Thoracic aorta (tissue), 2 donors: Measurements from ENCODE around the gene TRPM3. TPM values are rescaled to one million over a fixed set of nuclear protein-coding genes. Genes with fewer than 3 reads are reported as not detected.

ENCODE experiments used
- ATAC-seq: fragments of 150-250 bp; one replicate; pipeline ENCODE4 v1.8.0; 2017; ENCODE audit warnings: low read depth; ENCODE audit not compliant: insufficient number of reproducible peaks, low FRiP score
- DNase-seq: peaks from one replicate; pipeline ENCODE4 v3.0.0-alpha.2; 2020; ENCODE audit warnings: low spot score
- H3K27ac ChIP-seq, 2 donors: fragments of 200-600 bp; sonication (generic); 1 replicate in 1 of 2; 2 replicates in 1 of 2; pipeline ENCODE4 v1.5.1; 2016; ENCODE audit warnings: mild to moderate bottlenecking in 2 of 2, moderate library complexity in 2 of 2
- H3K27me3 ChIP-seq: fragments of 200-600 bp; sonication (generic); replicated peaks from 2 replicates; pipeline ENCODE4 v1.6.0; 2016; ENCODE audit warnings: mild to moderate bottlenecking; ENCODE audit not compliant: insufficient read depth
- H3K36me3 ChIP-seq: fragments of 200-600 bp; sonication (generic); one replicate; pipeline ENCODE4 v1.5.1; 2016
- H3K4me1 ChIP-seq, 2 donors: fragments of 200-600 bp; sonication (generic); 1 replicate in 1 of 2; 2 replicates in 1 of 2; pipeline versions ENCODE4 v1.5.1 to v1.6.0; 2016; ENCODE audit warnings: low read depth in 2 of 2, mild to moderate bottlenecking in 1 of 2; ENCODE audit not compliant: control insufficient read depth in 1 of 2
- H3K4me3 ChIP-seq: fragments of 200-600 bp; sonication (generic); 2 replicates; pipeline ENCODE4 v1.5.1; 2016; ENCODE audit warnings: mild to moderate bottlenecking
- H3K9me3 ChIP-seq: fragments of 200-600 bp; sonication (generic); 2 replicates; pipeline ENCODE4 v1.5.1; 2016
- CTCF ChIP-seq: fragments of 200-600 bp; sonication (generic); IDR thresholded peaks from one replicate; pipeline ENCODE4 v1.5.1; 2019; ENCODE audit warnings: antibody characterized with exemption
- total RNA-seq, 2 donors: library from RNA; depleted of rRNA; stranded (reverse); fragments of >200 nt; gene quantifications; one replicate each; pipeline versions ENCODE4 v1.1.0 to v1.2.3, GENCODE V29; 2016

The TRPM3 gene
- total RNA-seq, 2 donors from 2014 or later, result 2.1 to 5.0 TPM

- Histone ChIP-seq H3K4me3 (no peak overlapping the region), H3K27ac (no peak overlapping the region), H3K36me3 (no peaks in the 10 kb centered on the region), H3K27me3 (no peaks in the 10 kb centered on the region), H3K9me3 (no peaks in the 10 kb centered on the region), H3K4me1 (peaks cover 6 to 33% of the 10 kb centered on the region in 2 donors)
- no peak for TF ChIP-seq CTCF
- DNase-seq (no peak), ATAC-seq (peak; percentile 60)
Measured at GRCh38 chr9:70609542-70610286, 511.7 kb downstream of the TRPM3 start.

- DNase-seq, result no peak
- Histone ChIP-seq H3K36me3 (no peaks in the 10 kb centered on the region), H3K4me1 (peaks cover 6 to 26% of the 10 kb centered on the region in 2 donors), H3K27ac (no peak overlapping the region), H3K9me3 (no peaks in the 10 kb centered on the region), H3K27me3 (no peaks in the 10 kb centered on the region), H3K4me3 (no peak overlapping the region)
- no peak for TF ChIP-seq CTCF
- ATAC-seq, result no peak
Measured at GRCh38 chr9:70609011-70609410, 512.4 kb downstream of the TRPM3 start.

DNA sequence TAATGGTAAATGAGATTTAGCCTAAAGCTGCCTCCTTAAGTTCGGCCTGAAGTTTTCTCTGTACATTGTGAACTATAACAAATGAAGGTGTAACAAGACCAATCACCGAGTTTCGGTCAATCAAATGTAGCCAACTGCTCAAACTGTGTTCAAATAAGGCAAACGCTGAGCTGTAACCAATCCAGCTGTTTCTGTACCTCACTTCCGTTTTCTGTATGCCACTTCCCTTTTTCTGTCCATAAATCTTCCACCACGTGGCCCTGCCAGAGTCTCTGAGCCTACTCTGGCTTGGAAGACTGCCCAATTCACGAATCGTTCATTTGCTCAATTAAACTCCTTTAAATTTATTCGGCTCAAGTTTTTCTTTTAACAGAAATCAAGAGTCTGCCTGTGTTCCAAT, 513.5 kb downstream of the TRPM3 start:
- TF ChIP-seq CTCF, result no peak
- Histone ChIP-seq H3K27me3 (no peaks in the 10 kb centered on the region), H3K27ac (no peak overlapping the region), H3K9me3 (no peaks in the 10 kb centered on the region), H3K36me3 (no peaks in the 10 kb centered on the region), H3K4me1 (peaks cover under 1 to 15% of the 10 kb centered on the region in 2 donors), H3K4me3 (no peak overlapping the region)
- DNase-seq (no peak), ATAC-seq (no peak)

- Histone ChIP-seq H3K27ac (no peak overlapping the region), H3K4me1 (peaks cover under 1 to 15% of the 10 kb centered on the region in 2 donors), H3K9me3 (no peaks in the 10 kb centered on the region), H3K27me3 (no peaks in the 10 kb centered on the region), H3K36me3 (no peaks in the 10 kb centered on the region), H3K4me3 (no peak overlapping the region)
- ATAC-seq (no peak), DNase-seq (no peak)
- TF ChIP-seq CTCF, result no peak
Measured at GRCh38 chr9:70607329-70607728, 514.1 kb downstream of the TRPM3 start.

- no peak for TF ChIP-seq CTCF
- ATAC-seq (no peak), DNase-seq (no peak)
- no peak overlapping the region for H3K4me3 ChIP-seq
- H3K36me3 ChIP-seq, result no peaks in the 10 kb centered on the region
- peak overlapping the region; percentile 90 to 97 for H3K27ac ChIP-seq
- H3K9me3 ChIP-seq, result no peaks in the 10 kb centered on the region
- H3K4me1 ChIP-seq, result peaks cover 14 to 30% of the 10 kb centered on the region in 2 donors
- no peaks in the 10 kb centered on the region for H3K27me3 ChIP-seq
Measured at GRCh38 chr9:70603020-70603411, 518.4 kb downstream of the TRPM3 start.
